IPS-18a (cell line): ENCODE results near the gene DLG2.

Source experiments
- H3K27ac ChIP-seq: one replicate; pipeline ENCODE4 v1.5.1; 2013; ENCODE audit warnings: low read length
- H3K27me3 ChIP-seq: one replicate; pipeline ENCODE4 v1.6.1; 2013; ENCODE audit warnings: mild to moderate bottlenecking, low read length; ENCODE audit not compliant: control insufficient read depth, insufficient read depth
- H3K36me3 ChIP-seq: one replicate; pipeline ENCODE4 v1.6.1; 2013; ENCODE audit warnings: low read depth, low read length; ENCODE audit not compliant: control insufficient read depth
- H3K4me1 ChIP-seq: one replicate; pipeline ENCODE4 v1.6.1; 2013; ENCODE audit warnings: low read depth, low read length; ENCODE audit not compliant: control insufficient read depth
- H3K4me3 ChIP-seq: one replicate; pipeline ENCODE4 v1.5.1; 2013; ENCODE audit warnings: low read length
- H3K9ac ChIP-seq: one replicate; pipeline ENCODE4 v1.6.1; 2013; ENCODE audit warnings: mild to moderate bottlenecking, low read length, moderate library complexity
- H3K9me3 ChIP-seq: one replicate; pipeline ENCODE4 v1.6.1; 2013; ENCODE audit warnings: low read depth, low read length; ENCODE audit not compliant: control insufficient read depth

DLG2 gene

GRCh38 chr11:83831929-83832328, 1795.2 kb downstream of the DLG2 start:
- no peak overlapping the region for H3K4me3 ChIP-seq
- H3K9me3 ChIP-seq, result no peaks in the 10 kb centered on the region
- no peaks in the 10 kb centered on the region for H3K4me1 ChIP-seq
- H3K27me3 ChIP-seq, result no peaks in the 10 kb centered on the region
- no peaks in the 10 kb centered on the region for H3K36me3 ChIP-seq
- H3K27ac ChIP-seq, result no peak overlapping the region
- H3K9ac ChIP-seq, result no peak overlapping the region

- no peak overlapping the region for H3K9ac ChIP-seq
- no peaks in the 10 kb centered on the region for H3K27me3 ChIP-seq
- no peak overlapping the region for H3K27ac ChIP-seq
- H3K4me1 ChIP-seq, result no peaks in the 10 kb centered on the region
- H3K9me3 ChIP-seq, result no peaks in the 10 kb centered on the region
- no peak overlapping the region for H3K4me3 ChIP-seq
- H3K36me3 ChIP-seq, result no peaks in the 10 kb centered on the region
Observed at GRCh38 chr11:83827940-83828554, 1799.1 kb downstream of the DLG2 start.

- Histone ChIP-seq H3K9ac (no peak overlapping the region), H3K27me3 (no peaks in the 10 kb centered on the region), H3K27ac (no peak overlapping the region), H3K36me3 (no peaks in the 10 kb centered on the region), H3K9me3 (no peaks in the 10 kb centered on the region), H3K4me3 (no peak overlapping the region), H3K4me1 (no peaks in the 10 kb centered on the region)
Observed at GRCh38 chr11:83827520-83827919, 1799.6 kb downstream of the DLG2 start.

GRCh38 chr11:83826078-83826477, 1801.1 kb downstream of the DLG2 start:
- H3K4me1 ChIP-seq, result no peaks in the 10 kb centered on the region
- H3K4me3 ChIP-seq, result no peak overlapping the region
- no peak overlapping the region for H3K9ac ChIP-seq
- H3K27me3 ChIP-seq, result no peaks in the 10 kb centered on the region
- H3K9me3 ChIP-seq, result no peaks in the 10 kb centered on the region
- no peaks in the 10 kb centered on the region for H3K36me3 ChIP-seq
- H3K27ac ChIP-seq, result no peak overlapping the region

- H3K36me3 ChIP-seq, result no peaks in the 10 kb centered on the region
- no peak overlapping the region for H3K27ac ChIP-seq
- no peaks in the 10 kb centered on the region for H3K27me3 ChIP-seq
- no peaks in the 10 kb centered on the region for H3K4me1 ChIP-seq
- H3K4me3 ChIP-seq, result no peak overlapping the region
- no peak overlapping the region for H3K9ac ChIP-seq
- no peaks in the 10 kb centered on the region for H3K9me3 ChIP-seq
Observed at GRCh38 chr11:83823461-83824025, 1803.6 kb downstream of the DLG2 start.

- Histone ChIP-seq H3K36me3 (no peaks in the 10 kb centered on the region), H3K4me3 (no peak overlapping the region), H3K9ac (no peak overlapping the region), H3K27ac (no peak overlapping the region), H3K4me1 (no peaks in the 10 kb centered on the region), H3K27me3 (no peaks in the 10 kb centered on the region), H3K9me3 (no peaks in the 10 kb centered on the region)
Observed at GRCh38 chr11:83819931-83820549, 1807.1 kb downstream of the DLG2 start.

GRCh38 chr11:83818349-83818748, 1808.8 kb downstream of the DLG2 start:
- no peak overlapping the region for H3K9ac ChIP-seq
- no peaks in the 10 kb centered on the region for H3K9me3 ChIP-seq
- H3K27me3 ChIP-seq, result no peaks in the 10 kb centered on the region
- H3K27ac ChIP-seq, result no peak overlapping the region
- H3K4me1 ChIP-seq, result no peaks in the 10 kb centered on the region
- H3K36me3 ChIP-seq, result no peaks in the 10 kb centered on the region
- no peak overlapping the region for H3K4me3 ChIP-seq

GRCh38 chr11:83816572-83817187, 1810.5 kb downstream of the DLG2 start:
- H3K4me1 ChIP-seq, result no peaks in the 10 kb centered on the region
- H3K9ac ChIP-seq, result no peak overlapping the region
- H3K9me3 ChIP-seq, result no peaks in the 10 kb centered on the region
- H3K27ac ChIP-seq, result no peak overlapping the region
- H3K27me3 ChIP-seq, result no peaks in the 10 kb centered on the region
- H3K4me3 ChIP-seq, result no peak overlapping the region
- no peaks in the 10 kb centered on the region for H3K36me3 ChIP-seq

- no peak overlapping the region for H3K4me3 ChIP-seq
- H3K36me3 ChIP-seq, result no peaks in the 10 kb centered on the region
- no peaks in the 10 kb centered on the region for H3K4me1 ChIP-seq
- H3K27me3 ChIP-seq, result no peaks in the 10 kb centered on the region
- H3K9me3 ChIP-seq, result no peaks in the 10 kb centered on the region
- no peak overlapping the region for H3K9ac ChIP-seq
- H3K27ac ChIP-seq, result no peak overlapping the region
Observed at GRCh38 chr11:83815736-83816135, 1811.4 kb downstream of the DLG2 start.

- no peaks in the 10 kb centered on the region for H3K36me3 ChIP-seq
- no peaks in the 10 kb centered on the region for H3K27me3 ChIP-seq
- H3K27ac ChIP-seq, result no peak overlapping the region
- H3K9me3 ChIP-seq, result no peaks in the 10 kb centered on the region
- H3K4me1 ChIP-seq, result no peaks in the 10 kb centered on the region
- no peak overlapping the region for H3K4me3 ChIP-seq
- H3K9ac ChIP-seq, result no peak overlapping the region
Observed at GRCh38 chr11:83813296-83813695, 1813.8 kb downstream of the DLG2 start.

- Histone ChIP-seq H3K4me1 (no peaks in the 10 kb centered on the region), H3K9ac (no peak overlapping the region), H3K9me3 (no peaks in the 10 kb centered on the region), H3K36me3 (no peaks in the 10 kb centered on the region), H3K4me3 (no peak overlapping the region), H3K27me3 (no peaks in the 10 kb centered on the region), H3K27ac (no peak overlapping the region)
Observed at GRCh38 chr11:83809274-83809673, 1817.9 kb downstream of the DLG2 start.

- H3K9ac ChIP-seq, result no peak overlapping the region
- H3K36me3 ChIP-seq, result no peaks in the 10 kb centered on the region
- H3K27me3 ChIP-seq, result no peaks in the 10 kb centered on the region
- no peak overlapping the region for H3K4me3 ChIP-seq
- no peak overlapping the region for H3K27ac ChIP-seq
- no peaks in the 10 kb centered on the region for H3K9me3 ChIP-seq
- H3K4me1 ChIP-seq, result no peaks in the 10 kb centered on the region
Observed at GRCh38 chr11:83801799-83802198, 1825.3 kb downstream of the DLG2 start.
